ENCODE measurements around the gene HCRTR1.

DNA sequence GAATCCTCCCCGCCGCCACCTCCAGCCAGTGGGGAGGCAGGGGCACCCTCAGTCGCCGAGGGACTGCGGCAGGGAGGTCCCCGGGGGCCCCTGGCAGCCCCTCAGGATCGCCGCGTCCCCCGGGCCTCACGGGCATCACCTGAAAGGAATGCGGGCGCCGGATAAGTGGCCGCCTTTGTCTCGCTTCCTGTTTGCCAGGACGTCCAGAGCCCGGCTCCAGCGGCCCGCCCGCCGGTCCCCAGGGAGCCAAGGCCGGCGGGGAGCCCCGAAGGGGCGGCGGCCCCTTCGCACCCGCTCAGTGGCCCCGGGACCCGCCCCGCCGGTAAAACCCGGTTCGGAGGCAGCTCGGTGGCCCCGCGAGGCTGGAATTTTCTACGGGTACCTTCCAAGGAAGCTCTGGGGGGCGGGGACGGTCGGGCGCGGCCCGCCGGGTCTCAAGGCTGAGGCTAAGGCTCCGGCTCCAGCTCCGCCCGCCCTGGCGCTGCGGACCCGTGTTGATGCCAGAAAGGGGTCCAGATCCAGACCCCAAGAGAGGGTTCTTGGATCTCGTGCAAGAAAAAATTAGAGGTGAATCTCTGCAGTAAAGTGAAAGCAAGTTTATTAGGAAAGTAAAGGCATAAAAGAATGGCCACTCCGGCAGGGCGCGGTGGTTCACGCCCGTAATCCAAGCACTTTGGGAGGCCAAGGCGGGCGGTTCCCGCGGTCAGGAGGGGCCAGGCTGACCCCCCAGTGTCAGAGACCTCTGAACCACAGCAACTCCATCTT lies 28.6 kb upstream of the HCRTR1 start:
- TF ChIP-seq RAD21 (IDR thresholded peaks at IDR 0.05; ENCODE audit: low read length): no peak
- TF ChIP-seq RFX5 (IDR thresholded peaks at IDR 0.05; ENCODE audit: low read length): no peak
- TF ChIP-seq, protein P1, sequence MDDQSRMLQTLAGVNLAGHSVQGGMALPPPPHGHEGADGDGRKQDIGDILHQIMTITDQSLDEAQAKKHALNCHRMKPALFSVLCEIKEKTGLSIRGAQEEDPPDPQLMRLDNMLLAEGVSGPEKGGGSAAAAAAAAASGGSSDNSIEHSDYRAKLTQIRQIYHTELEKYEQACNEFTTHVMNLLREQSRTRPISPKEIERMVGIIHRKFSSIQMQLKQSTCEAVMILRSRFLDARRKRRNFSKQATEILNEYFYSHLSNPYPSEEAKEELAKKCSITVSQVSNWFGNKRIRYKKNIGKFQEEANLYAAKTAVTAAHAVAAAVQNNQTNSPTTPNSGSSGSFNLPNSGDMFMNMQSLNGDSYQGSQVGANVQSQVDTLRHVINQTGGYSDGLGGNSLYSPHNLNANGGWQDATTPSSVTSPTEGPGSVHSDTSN (IDR thresholded peaks at IDR 0.05): no peak
- TF ChIP-seq YY1 (IDR thresholded peaks at IDR 0.05; ENCODE audit: low read depth): no peak
- TF ChIP-seq EZH2phosphoT487 (IDR thresholded peaks at IDR 0.05; ENCODE audit: borderline replicate concordance, low read depth): no peak
- no peak for TF ChIP-seq CTCF (IDR thresholded peaks at IDR 0.05)
- TF ChIP-seq SMC3 (IDR thresholded peaks at IDR 0.05; ENCODE audit: low read depth, low read length): no peak
- TF ChIP-seq, protein P2, sequence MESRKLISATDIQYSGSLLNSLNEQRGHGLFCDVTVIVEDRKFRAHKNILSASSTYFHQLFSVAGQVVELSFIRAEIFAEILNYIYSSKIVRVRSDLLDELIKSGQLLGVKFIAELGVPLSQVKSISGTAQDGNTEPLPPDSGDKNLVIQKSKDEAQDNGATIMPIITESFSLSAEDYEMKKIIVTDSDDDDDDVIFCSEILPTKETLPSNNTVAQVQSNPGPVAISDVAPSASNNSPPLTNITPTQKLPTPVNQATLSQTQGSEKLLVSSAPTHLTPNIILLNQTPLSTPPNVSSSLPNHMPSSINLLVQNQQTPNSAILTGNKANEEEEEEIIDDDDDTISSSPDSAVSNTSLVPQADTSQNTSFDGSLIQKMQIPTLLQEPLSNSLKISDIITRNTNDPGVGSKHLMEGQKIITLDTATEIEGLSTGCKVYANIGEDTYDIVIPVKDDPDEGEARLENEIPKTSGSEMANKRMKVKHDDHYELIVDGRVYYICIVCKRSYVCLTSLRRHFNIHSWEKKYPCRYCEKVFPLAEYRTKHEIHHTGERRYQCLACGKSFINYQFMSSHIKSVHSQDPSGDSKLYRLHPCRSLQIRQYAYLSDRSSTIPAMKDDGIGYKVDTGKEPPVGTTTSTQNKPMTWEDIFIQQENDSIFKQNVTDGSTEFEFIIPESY (IDR thresholded peaks at IDR 0.05; ENCODE audit: borderline replicate concordance, low read depth): no peak
- no peak for TF ChIP-seq TCF12 (IDR thresholded peaks at IDR 0.05)
- no peak for TF ChIP-seq MEF2A (IDR thresholded peaks at IDR 0.05; ENCODE audit: borderline replicate concordance, low read depth)
